ENCODE results near the gene C1QL4. TPM values are rescaled to one million over a fixed set of nuclear protein-coding genes. Genes with fewer than 3 reads are reported as not detected.

Gene C1QL4
- total RNA-seq, 1 experiment from 2014 or later: 2.1 TPM

- CTCF ChIA-PET: interaction anchor here (0.5 to 0.6 kb wide), 2 partner anchors 11 to 139 kb away, joined by 3 read pairs; no protein-coding TSS in a partner anchor
- in situ Hi-C loops (cut with HindIII; ENCODE audit: low pct_unique_long_range_greater_than_20kb, low sequenced_read_pairs): no loop called here
- TF ChIP-seq TCF7L2 (IDR thresholded peaks at IDR 0.05; ENCODE audit: low read depth, low read length) (no peak), CTCF (IDR thresholded peaks at IDR 0.05) (no peak), POLR2AphosphoS5 (IDR thresholded peaks at IDR 0.05; ENCODE audit: low read depth, low read length) (no peak), SIN3A (IDR thresholded peaks at IDR 0.05; ENCODE audit: borderline replicate concordance, insufficient read depth, low read depth, low read length) (no peak)
These were observed 40.4 kb upstream of the C1QL4 start for GRCh38 chr12:49377386-49377785.

GRCh38 chr12:49375406-49375805 lies 38.4 kb upstream of the C1QL4 start:
- no peak for TF ChIP-seq SIN3A (IDR thresholded peaks at IDR 0.05; ENCODE audit: borderline replicate concordance, insufficient read depth, low read depth, low read length)
- no peak for TF ChIP-seq TCF7L2 (IDR thresholded peaks at IDR 0.05; ENCODE audit: low read depth, low read length)
- TF ChIP-seq POLR2AphosphoS5 (IDR thresholded peaks at IDR 0.05; ENCODE audit: low read depth, low read length): no peak
- TF ChIP-seq REST (IDR thresholded peaks at IDR 0.05; ENCODE audit: insufficient read depth in 1 of 2, low read depth in 2 of 2, low read length in 1 of 2): no peak
- TF ChIP-seq CTCF (IDR thresholded peaks at IDR 0.05): no peak
- no peaks in the 10 kb centered on the region for H3K27me3 ChIP-seq (ENCODE audit: control insufficient read depth, insufficient read depth, low read length)
- no peak overlapping the region for H3K4me3 ChIP-seq (ENCODE audit: low read depth in 2 of 2, low read length in 2 of 2)
- DNase-seq (ENCODE audit: low read depth, low spot score) (no peak), ATAC-seq (no peak; the same call in 1 of the 2 replicates)
- in situ Hi-C loops (cut with HindIII; ENCODE audit: low pct_unique_long_range_greater_than_20kb, low sequenced_read_pairs) (no loop called here), intact Hi-C loops (cut with micrococcal nuclease; ENCODE audit: unreplicated experiment) (no loop called here)
- no peaks in the 10 kb centered on the region for H3K9me3 ChIP-seq (ENCODE audit: control insufficient read depth, insufficient read depth, low read depth, low read length)
- TSS peak; percentile 34 for BruUV-seq (replicated peaks)
- ChIA-PET CTCF (no interaction called here), POLR2A (no interaction called here)
- no peaks in the 10 kb centered on the region for H3K36me3 ChIP-seq (ENCODE audit: control insufficient read depth, insufficient read depth, low read length)
- H3K4me1 ChIP-seq (ENCODE audit: control insufficient read depth, insufficient read depth, low read length): no peaks in the 10 kb centered on the region
- H3K27ac ChIP-seq (ENCODE audit: low read length): no peak overlapping the region

More at GRCh38 chr12:49377386-49377785, 40.4 kb upstream of the C1QL4 start:
- Histone ChIP-seq H3K27me3 (ENCODE audit: control insufficient read depth, insufficient read depth, low read length) (no peaks in the 10 kb centered on the region), H3K9me3 (ENCODE audit: control insufficient read depth, insufficient read depth, low read depth, low read length) (no peaks in the 10 kb centered on the region), H3K4me3 (ENCODE audit: low read depth in 2 of 2, low read length in 2 of 2) (no peak overlapping the region), H3K36me3 (ENCODE audit: control insufficient read depth, insufficient read depth, low read length) (no peaks in the 10 kb centered on the region), H3K27ac (ENCODE audit: low read length) (no peak overlapping the region), H3K4me1 (ENCODE audit: control insufficient read depth, insufficient read depth, low read length) (no peaks in the 10 kb centered on the region)
- BruUV-seq (replicated peaks): TSS peak; percentile 24
- DNase-seq (ENCODE audit: low read depth, low spot score) (no peak), ATAC-seq (no peak)
- POLR2A ChIA-PET: no interaction called here
- intact Hi-C loops (cut with micrococcal nuclease; ENCODE audit: unreplicated experiment): no loop called here

Measured in Panc1 (cell line).